Ishikawa (cell line): Measurements from ENCODE around the gene PHIP.

Source experiments
- CEBPB ChIP-seq: IDR thresholded peaks from 2 replicates; pipeline ENCODE4 v1.6.1; 2012
- CREB1 ChIP-seq: IDR thresholded peaks from 2 replicates; pipeline ENCODE4 v1.6.1; 2012; ENCODE audit warnings: low read depth
- EGR1 ChIP-seq: IDR thresholded peaks from 2 replicates; pipeline ENCODE4 v1.6.1; 2012
- EP300 ChIP-seq: IDR thresholded peaks from 2 replicates; pipeline ENCODE4 v1.6.1; 2012; ENCODE audit warnings: borderline replicate concordance
- NFIC ChIP-seq: IDR thresholded peaks from 2 replicates; pipeline ENCODE4 v1.6.1; 2012
- REST ChIP-seq: IDR thresholded peaks from 2 replicates; pipeline ENCODE4 v1.6.1; 2012; ENCODE audit warnings: low read depth, mild to moderate bottlenecking
- TCF12 ChIP-seq: IDR thresholded peaks from 2 replicates; pipeline ENCODE4 v1.6.1; 2012; ENCODE audit warnings: low read depth
- TEAD4 ChIP-seq: IDR thresholded peaks from 2 replicates; pipeline ENCODE4 v1.6.1; 2012
- USF1 ChIP-seq: IDR thresholded peaks from 2 replicates; pipeline ENCODE4 v1.6.1; 2012
- YY1 ChIP-seq: IDR thresholded peaks from 2 replicates; pipeline ENCODE4 v1.6.1; 2012; ENCODE audit warnings: low read depth

- TF ChIP-seq REST (no peak), EGR1 (no peak), CEBPB (no peak), EP300 (no peak), YY1 (no peak), NFIC (no peak), TCF12 (no peak), TEAD4 (no peak), CREB1 (no peak), USF1 (no peak)
Measured at GRCh38 chr6:78993955-78994354, 84.1 kb downstream of the PHIP start.
